Measurements from ENCODE around the gene CFAP45.

CFAP45 gene

DNA sequence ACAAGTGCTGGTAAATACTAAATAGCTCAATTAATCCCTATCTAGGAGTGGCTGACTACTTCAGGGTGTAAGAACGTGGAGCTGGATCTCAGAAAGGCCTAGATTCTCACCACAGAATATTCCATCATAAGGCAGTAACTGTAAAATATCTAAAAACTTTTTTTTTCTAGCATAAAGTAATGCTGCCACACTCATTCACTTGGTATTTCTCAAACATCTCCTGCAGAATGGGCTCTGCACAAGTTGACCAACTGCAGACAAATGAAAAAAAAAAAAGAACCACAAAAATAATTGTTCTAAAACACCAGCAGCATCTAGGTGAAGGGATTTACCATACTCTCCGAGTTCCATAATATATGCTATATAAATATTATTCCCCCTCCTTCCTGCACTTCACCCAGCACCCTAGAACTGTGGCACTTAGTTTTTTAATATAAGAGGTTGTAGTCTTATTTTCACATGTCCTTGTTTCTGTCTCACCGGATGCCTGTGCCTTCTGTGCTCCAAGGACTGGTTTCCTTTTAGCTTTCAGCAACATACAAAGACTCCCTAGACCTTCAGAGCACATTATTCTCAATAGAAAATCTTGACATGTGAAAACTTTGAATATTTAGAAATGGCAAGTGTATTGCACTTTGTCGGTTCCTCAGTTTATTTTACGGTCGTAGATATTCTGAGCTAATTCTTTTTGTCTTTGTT, 46.4 kb downstream of the CFAP45 start:
- no peaks in the 10 kb centered on the region; the same call in 1 of the 2 replicates for H3K4me1 ChIP-seq
- H3K36me3 ChIP-seq = no peaks in the 10 kb centered on the region
- TF ChIP-seq, protein P1, sequence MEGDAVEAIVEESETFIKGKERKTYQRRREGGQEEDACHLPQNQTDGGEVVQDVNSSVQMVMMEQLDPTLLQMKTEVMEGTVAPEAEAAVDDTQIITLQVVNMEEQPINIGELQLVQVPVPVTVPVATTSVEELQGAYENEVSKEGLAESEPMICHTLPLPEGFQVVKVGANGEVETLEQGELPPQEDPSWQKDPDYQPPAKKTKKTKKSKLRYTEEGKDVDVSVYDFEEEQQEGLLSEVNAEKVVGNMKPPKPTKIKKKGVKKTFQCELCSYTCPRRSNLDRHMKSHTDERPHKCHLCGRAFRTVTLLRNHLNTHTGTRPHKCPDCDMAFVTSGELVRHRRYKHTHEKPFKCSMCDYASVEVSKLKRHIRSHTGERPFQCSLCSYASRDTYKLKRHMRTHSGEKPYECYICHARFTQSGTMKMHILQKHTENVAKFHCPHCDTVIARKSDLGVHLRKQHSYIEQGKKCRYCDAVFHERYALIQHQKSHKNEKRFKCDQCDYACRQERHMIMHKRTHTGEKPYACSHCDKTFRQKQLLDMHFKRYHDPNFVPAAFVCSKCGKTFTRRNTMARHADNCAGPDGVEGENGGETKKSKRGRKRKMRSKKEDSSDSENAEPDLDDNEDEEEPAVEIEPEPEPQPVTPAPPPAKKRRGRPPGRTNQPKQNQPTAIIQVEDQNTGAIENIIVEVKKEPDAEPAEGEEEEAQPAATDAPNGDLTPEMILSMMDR (IDR thresholded peaks at IDR 0.05; ENCODE audit: low read depth, low read length) = no peak
- DNase-seq = no peak
- no peaks in the 10 kb centered on the region for H3K9me3 ChIP-seq
- H3K27me3 ChIP-seq = no peaks in the 10 kb centered on the region
- peak overlapping the region; percentile 72 for H3K4me3 ChIP-seq (ENCODE audit: low read depth, low read length)

DNA sequence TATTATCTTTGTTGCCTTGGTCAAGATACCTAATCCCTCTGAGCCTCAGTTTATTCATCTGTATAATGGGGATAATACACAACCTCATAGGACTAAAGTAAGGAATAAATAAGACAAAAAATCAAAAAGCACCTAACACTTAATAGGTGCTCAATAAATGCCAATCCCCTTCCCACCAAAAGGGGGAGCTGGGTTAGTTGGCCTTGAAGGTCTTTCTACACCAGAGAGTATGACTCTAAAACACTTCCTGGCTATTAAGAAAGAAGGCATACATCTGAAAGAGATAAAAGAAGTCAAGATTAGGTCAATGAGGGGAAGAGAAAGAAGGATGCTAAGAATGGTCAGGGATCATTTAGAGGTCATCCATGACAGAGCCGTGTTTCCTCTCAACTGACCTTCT, 48.6 kb downstream of the CFAP45 start:
- DNase-seq = no peak
- Histone ChIP-seq H3K27me3 (no peaks in the 10 kb centered on the region), H3K36me3 (no peaks in the 10 kb centered on the region), H3K4me3 (ENCODE audit: low read depth, low read length) (no peak overlapping the region), H3K9me3 (no peaks in the 10 kb centered on the region), H3K4me1 (no peaks in the 10 kb centered on the region; the same call in 1 of the 2 replicates)
- TF ChIP-seq, protein P1 (IDR thresholded peaks at IDR 0.05; ENCODE audit: low read depth, low read length) = peak; percentile 12; the same call in 1 of the 2 replicates

DNA sequence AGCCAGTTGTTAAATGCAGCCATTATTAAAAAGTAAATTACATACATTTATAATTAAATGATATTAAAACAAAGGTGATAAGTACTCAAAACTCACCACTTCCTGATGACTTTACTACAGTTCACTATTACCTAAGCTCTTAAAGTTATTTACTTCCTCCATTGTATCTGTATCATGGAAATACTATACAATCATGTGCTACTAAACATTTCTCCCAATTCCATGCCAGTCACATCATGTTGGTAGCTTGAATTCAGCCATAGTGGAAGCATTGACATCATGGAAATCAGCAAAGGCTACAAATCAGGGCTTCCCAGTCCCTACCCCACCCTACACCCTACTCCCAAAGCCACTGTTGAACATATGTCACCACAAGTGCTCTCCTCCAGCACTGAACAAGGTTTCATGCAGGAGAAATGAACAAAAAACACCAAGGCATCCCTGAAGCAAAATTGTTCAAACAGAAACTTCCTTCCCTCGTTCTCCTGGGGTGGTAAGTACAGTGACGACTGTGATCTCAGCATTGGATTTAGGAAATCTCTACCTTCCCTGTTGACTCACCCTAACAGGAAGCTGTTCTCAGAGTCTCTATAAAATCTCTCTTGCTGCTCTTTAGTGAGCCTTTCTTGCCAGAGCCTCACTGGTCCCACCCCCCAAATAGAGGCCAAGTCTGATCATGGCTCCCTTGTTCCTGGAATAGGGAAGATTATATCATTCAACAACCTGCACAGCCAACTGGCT, 50.2 kb downstream of the CFAP45 start:
- Histone ChIP-seq H3K4me3 (ENCODE audit: low read depth, low read length) (no peak overlapping the region), H3K27me3 (no peaks in the 10 kb centered on the region), H3K9me3 (no peaks in the 10 kb centered on the region), H3K36me3 (no peaks in the 10 kb centered on the region), H3K4me1 (no peaks in the 10 kb centered on the region; the same call in 1 of the 2 replicates)
- TF ChIP-seq, protein P1 (IDR thresholded peaks at IDR 0.05; ENCODE audit: low read depth, low read length) = no peak
- DNase-seq = no peak

DNA sequence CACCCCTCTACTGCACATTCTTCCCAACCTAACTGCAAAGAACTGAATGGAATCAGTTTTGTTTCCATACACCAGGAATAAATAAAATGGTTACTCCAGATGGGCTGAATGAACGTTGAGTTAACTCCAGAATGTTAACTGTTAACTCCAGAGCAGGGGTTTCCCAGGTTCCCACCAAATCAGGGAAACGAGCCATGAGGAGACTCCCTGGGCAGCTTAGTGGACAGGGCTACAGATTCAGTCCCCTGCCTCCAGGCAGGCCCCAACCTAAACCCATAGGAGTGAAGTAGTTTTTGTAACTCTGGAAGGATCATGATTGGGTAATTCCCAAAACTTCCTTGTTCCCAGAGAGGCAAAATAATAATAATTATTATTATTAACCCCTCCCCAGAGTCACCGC, 51.6 kb downstream of the CFAP45 start:
- TF ChIP-seq, protein P1 (IDR thresholded peaks at IDR 0.05; ENCODE audit: low read depth, low read length) = no peak
- Histone ChIP-seq H3K36me3 (no peaks in the 10 kb centered on the region), H3K9me3 (no peaks in the 10 kb centered on the region), H3K27me3 (no peaks in the 10 kb centered on the region), H3K4me1 (no peaks in the 10 kb centered on the region), H3K4me3 (ENCODE audit: low read depth, low read length) (no peak overlapping the region)
- DNase-seq = no peak

DNA sequence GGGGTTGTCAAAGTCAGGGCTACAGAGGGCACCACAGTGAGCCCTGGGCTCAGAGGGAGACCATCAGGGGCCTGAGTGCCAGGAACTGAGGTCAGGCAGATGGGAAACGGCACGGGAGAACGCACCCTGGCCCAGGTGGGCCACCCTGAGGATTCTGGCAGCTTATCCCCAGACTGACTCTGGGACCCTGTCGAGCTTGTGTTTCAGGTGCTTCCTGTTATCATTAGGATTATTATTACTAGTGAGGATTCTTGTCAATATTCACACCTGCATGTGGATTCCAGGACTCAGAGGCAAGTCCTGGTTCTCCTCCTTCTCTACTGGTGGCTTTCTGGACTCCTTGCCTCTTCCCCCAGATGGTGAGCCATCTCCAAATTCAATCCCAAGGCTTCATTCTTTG, 52.7 kb downstream of the CFAP45 start:
- H3K27me3 ChIP-seq = no peaks in the 10 kb centered on the region
- H3K4me1 ChIP-seq = no peaks in the 10 kb centered on the region
- TF ChIP-seq, protein P1 (IDR thresholded peaks at IDR 0.05; ENCODE audit: low read depth, low read length) = no peak
- no peak for DNase-seq
- no peak overlapping the region for H3K4me3 ChIP-seq (ENCODE audit: low read depth, low read length)
- no peaks in the 10 kb centered on the region for H3K9me3 ChIP-seq
- H3K36me3 ChIP-seq = no peaks in the 10 kb centered on the region
